Measurements from ENCODE around the gene LTA.

DNA sequence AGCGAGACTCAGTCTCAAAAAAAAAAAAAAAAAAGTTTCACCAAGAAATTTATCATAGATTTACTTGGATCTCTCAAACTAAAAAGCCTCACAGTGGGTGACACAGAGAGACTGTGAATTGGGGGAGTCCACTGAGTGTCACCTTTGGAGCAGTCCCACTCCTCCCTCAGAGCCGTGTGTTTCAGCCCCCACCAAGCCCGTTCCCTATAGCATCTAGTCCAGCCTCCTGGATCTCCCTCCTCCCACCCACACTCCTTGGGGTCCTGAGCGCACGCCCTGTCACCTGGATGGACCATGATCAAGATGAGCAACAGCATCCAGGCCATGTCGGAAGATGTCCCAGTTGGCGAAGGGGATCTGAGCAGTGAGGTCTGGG lies 20.3 kb downstream of the LTA start:
- TF ChIP-seq, protein P1, sequence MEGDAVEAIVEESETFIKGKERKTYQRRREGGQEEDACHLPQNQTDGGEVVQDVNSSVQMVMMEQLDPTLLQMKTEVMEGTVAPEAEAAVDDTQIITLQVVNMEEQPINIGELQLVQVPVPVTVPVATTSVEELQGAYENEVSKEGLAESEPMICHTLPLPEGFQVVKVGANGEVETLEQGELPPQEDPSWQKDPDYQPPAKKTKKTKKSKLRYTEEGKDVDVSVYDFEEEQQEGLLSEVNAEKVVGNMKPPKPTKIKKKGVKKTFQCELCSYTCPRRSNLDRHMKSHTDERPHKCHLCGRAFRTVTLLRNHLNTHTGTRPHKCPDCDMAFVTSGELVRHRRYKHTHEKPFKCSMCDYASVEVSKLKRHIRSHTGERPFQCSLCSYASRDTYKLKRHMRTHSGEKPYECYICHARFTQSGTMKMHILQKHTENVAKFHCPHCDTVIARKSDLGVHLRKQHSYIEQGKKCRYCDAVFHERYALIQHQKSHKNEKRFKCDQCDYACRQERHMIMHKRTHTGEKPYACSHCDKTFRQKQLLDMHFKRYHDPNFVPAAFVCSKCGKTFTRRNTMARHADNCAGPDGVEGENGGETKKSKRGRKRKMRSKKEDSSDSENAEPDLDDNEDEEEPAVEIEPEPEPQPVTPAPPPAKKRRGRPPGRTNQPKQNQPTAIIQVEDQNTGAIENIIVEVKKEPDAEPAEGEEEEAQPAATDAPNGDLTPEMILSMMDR (conservative IDR thresholded peaks at IDR 0.05; ENCODE audit: low read length) = no peak
- TF ChIP-seq EZH2phosphoT487 (IDR thresholded peaks at IDR 0.05; ENCODE audit: borderline replicate concordance, low read depth, low read length) = no peak
